ENCODE measurements around the gene FOXK1. TPM values are rescaled to one million over a fixed set of nuclear protein-coding genes. Genes with fewer than 3 reads are reported as not detected.

Gene FOXK1
- total RNA-seq, 4 donors from 2014 or later: 9.6 to 35.0 (median 12.5) TPM

DNA sequence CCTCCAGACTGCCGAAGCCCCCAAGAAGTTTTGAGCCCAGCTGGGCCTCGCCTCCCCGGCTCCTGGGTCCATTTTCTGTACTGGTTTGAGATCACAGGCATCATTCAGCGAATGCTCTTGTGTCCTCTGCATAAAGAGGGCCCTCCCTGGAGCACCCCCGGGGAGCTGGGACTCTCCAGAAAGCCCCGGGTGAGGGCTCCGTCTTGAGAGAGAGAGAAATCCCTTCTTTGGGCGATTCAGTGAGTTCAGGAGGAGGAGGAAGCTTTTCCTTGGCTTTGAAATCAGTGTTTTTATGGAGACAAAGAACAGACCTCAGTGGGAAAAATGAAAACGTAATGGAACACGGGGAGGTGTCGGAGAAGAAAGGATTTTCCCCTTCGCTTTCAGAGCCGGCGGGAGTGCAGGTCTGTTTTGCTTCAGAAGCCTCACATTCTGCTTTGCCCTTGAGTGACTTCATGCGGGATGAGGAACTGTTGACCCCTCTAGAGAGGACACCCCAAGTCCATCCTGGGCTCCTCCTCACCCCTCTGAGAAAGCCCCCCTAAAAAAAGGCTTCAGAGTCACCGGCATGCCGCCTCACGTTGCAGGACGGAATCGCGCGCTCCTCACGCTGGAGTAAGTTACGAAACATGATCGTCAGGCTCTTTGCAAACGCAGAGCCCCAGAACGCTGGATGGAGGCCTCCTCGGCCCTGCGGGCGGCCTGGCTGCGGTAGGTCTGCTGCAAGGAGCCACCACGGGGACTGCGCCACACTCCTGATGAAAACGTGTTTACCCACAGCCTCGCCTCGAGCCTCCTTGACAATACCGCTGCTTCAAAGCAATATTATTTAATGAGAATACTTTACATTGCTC lies 84.8 kb downstream of the FOXK1 start:
- TF ChIP-seq, protein P1, sequence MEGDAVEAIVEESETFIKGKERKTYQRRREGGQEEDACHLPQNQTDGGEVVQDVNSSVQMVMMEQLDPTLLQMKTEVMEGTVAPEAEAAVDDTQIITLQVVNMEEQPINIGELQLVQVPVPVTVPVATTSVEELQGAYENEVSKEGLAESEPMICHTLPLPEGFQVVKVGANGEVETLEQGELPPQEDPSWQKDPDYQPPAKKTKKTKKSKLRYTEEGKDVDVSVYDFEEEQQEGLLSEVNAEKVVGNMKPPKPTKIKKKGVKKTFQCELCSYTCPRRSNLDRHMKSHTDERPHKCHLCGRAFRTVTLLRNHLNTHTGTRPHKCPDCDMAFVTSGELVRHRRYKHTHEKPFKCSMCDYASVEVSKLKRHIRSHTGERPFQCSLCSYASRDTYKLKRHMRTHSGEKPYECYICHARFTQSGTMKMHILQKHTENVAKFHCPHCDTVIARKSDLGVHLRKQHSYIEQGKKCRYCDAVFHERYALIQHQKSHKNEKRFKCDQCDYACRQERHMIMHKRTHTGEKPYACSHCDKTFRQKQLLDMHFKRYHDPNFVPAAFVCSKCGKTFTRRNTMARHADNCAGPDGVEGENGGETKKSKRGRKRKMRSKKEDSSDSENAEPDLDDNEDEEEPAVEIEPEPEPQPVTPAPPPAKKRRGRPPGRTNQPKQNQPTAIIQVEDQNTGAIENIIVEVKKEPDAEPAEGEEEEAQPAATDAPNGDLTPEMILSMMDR (IDR thresholded peaks at IDR 0.05; ENCODE audit: low read depth): no peak

DNA sequence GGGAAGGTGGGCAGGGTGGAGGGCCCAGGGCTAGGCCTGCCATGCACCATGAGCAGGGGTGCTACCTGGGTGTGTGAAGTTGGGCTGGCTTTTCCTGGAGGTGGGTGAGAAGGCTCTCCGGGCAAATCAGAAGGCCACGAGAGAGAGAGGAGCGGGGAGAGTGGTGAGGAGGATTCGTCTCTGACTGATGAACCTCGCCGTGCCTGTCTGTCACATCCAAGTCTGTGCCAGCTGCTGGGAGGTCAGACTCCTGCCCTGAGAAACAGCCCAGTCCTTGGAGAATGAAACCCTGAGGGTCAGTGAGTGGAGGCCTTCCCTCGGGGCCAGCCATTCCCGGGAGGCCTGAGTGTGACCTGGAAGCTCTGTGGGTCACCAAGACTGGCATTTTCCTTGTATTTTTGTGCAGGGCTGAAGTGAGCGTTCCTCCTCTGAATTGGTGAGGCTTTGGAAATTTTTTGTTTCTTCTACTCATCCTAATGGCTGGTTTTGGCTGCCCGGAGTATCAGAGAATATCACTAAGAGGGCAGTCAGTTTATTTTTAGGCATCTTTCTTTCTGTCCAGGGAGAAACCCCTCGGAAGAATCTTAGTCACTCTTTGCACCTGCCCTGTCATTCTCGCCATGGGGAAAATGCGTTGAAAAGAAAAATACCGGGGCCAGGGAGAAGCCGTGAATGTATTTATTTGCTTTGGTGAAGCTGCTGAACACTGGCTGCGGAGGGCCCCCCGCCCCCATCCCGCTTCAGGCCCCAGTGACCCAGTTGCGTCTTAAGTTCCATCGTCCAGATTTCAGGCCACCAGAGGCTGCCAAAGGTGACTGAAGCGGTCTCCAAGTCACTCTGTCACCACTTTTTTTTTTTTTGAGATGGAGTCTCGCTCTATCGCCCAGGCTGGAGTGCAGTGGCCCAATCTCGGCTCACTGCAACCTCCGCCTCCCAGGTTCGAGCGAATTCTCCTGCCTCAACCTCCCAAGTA lies 86.8 kb downstream of the FOXK1 start:
- TF ChIP-seq, protein P1 (IDR thresholded peaks at IDR 0.05; ENCODE audit: low read depth): no peak

DNA sequence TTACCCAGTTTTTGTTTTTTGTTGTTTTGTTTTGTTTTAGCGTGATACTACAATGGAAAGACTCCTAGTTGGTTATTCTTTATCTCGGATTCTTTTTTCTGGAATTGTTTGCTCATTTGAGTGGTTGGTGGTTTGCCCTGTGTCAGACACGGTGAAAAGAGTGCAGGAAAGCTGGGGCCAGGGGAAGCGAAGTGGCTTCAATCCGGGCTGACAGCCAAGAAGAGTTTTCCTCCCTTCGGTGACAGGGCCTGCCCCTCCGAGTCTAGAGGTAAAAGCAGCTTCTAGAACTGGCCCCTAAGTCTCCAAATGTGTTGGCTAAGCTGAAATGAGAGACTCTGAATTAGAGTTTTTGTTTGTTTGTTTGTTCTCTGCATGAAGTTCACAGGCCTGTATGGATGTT lies 87.7 kb downstream of the FOXK1 start:
- TF ChIP-seq, protein P1 (IDR thresholded peaks at IDR 0.05; ENCODE audit: low read depth): no peak

DNA sequence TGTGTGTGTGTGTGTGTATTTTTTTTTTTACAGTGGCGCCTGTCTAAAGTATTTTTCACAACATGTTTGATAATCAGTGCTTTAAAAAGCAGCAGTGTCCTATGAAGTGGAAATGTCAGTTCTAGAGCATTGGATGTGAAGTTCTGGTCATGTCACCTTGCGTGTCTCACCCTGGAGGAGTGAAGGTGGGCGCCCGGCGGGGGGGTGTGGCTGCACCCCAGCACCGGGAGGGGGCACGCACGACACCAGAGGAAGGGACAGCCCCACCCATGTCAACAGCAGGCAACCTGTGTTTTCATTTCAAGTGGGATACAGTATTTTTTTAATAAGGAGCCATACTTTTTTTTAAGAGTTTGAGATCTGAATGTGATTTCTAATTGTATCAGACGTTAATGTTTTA lies 88.8 kb downstream of the FOXK1 start:
- TF ChIP-seq, protein P1 (IDR thresholded peaks at IDR 0.05; ENCODE audit: low read depth): no peak

DNA sequence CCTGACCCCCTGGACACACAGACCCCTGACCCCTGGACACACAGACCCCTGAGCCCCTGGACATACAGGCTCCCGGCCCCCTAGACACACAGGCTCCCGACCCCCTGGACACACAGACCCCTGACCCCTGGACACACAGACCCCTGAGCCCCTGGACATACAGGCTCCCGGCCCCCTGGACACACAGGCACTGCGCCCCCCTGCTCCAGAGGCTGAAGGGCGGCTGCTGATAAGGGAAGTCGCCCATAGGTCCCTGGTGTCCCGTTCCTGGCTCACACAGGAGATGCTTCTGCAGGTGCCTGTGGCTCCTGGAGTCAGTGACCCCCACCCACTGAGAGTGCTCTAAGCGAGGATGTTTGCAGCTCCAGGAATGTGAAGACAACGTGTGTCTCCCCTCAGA lies 89.6 kb downstream of the FOXK1 start:
- TF ChIP-seq, protein P1 (IDR thresholded peaks at IDR 0.05; ENCODE audit: low read depth): no peak

DNA sequence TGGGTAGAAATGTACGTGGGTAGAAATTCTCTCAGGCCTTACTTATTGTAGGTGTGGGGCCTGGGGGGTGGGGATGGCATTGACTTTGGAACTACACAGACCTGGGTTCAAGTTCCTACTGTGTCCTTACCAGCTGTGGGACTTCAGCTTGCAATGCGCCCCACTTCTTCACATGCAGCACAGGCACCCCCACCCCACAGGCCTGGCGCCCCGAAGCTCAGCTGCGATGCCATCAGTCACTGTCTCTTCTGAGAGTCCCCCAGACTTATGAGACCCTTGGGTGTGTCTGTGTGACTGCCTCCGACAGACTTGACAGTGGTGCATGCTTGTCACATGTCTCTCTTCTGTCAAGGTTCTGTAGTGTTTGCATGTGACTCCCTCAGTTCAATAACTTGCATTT lies 90.2 kb downstream of the FOXK1 start:
- TF ChIP-seq, protein P1 (IDR thresholded peaks at IDR 0.05; ENCODE audit: low read depth): no peak

DNA sequence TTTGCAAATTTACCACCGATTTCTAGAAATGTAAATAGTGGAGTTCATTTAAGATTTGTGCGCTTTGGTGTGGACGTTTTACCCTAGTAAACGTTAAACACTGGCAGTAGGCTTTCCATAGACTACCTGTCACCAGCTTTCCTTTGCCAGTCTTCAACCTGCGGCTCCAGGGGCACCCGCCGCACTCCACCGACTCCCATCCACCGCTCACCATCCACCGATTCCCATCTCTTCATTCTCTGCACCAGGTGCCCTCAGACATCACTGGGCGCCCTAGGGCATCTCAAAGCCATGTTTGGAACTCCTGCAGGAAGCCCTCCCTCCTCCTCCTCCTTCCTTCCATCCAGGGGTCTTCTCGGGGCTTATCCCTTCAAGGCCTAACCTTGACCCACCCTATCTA lies 91.9 kb downstream of the FOXK1 start:
- TF ChIP-seq, protein P1 (IDR thresholded peaks at IDR 0.05; ENCODE audit: low read depth): no peak
